ENCODE data around the gene SYNDIG1.

The SYNDIG1 gene

DNA sequence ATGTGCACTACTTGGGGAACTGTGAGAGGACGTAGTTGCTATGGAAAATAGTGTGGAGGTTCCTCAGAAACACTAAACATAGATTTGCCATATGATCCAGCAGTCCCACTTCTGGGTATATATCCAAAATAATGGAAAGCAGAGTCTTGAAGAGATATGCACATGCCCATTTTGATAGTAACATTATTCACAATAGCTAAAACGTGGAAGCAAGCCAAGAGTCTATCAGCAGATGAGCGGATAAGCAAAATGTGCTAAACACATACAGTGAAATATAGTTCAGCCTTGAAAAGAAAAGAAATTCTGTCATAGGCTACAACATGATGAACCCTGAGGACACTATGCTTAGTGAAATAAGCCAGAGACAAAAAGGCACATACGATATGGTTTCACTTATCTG lies 11.1 kb downstream of the SYNDIG1 start:
- no peak for DNase-seq
- in situ Hi-C loops (cut with HindIII; ENCODE audit: low pct_ligation_motif_present, low sequenced_read_pairs): no loop called here
- TF ChIP-seq, protein P1, sequence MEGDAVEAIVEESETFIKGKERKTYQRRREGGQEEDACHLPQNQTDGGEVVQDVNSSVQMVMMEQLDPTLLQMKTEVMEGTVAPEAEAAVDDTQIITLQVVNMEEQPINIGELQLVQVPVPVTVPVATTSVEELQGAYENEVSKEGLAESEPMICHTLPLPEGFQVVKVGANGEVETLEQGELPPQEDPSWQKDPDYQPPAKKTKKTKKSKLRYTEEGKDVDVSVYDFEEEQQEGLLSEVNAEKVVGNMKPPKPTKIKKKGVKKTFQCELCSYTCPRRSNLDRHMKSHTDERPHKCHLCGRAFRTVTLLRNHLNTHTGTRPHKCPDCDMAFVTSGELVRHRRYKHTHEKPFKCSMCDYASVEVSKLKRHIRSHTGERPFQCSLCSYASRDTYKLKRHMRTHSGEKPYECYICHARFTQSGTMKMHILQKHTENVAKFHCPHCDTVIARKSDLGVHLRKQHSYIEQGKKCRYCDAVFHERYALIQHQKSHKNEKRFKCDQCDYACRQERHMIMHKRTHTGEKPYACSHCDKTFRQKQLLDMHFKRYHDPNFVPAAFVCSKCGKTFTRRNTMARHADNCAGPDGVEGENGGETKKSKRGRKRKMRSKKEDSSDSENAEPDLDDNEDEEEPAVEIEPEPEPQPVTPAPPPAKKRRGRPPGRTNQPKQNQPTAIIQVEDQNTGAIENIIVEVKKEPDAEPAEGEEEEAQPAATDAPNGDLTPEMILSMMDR (IDR thresholded peaks at IDR 0.05; ENCODE audit: low read depth, low read length, missing control alignments): no peak
- Histone ChIP-seq H3K27me3 (replicated peaks) (no peaks in the 10 kb centered on the region), H3K36me3 (replicated peaks) (no peaks in the 10 kb centered on the region), H3K27ac (no peak overlapping the region), H3K4me3 (ENCODE audit: low read depth, low read length) (no peak overlapping the region)

DNA sequence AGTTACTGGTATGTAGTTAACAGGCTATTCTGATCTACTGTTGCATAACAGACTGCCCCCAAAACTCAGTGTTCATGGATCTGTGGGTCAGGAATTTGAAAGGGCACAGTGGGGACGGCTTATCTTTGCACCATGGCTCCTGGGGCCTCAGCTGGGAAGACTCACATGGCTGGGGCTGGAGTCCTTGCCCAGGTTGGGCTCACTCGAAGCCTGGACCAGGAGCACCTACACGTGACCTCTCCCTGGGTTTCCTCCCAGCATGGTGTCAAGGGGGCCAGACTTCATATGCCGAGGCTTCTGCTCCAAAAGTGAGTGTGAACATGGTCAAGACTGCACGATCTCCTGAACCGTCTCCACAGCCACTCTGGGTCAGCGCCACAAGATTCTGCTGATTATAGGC lies 11.7 kb downstream of the SYNDIG1 start:
- Histone ChIP-seq H3K36me3 (replicated peaks) (no peaks in the 10 kb centered on the region), H3K4me3 (ENCODE audit: low read depth, low read length) (no peak overlapping the region), H3K27ac (no peak overlapping the region), H3K27me3 (replicated peaks) (no peaks in the 10 kb centered on the region)
- DNase-seq: no peak
- in situ Hi-C loops (cut with HindIII; ENCODE audit: low pct_ligation_motif_present, low sequenced_read_pairs): no loop called here
- TF ChIP-seq, protein P1 (IDR thresholded peaks at IDR 0.05; ENCODE audit: low read depth, low read length, missing control alignments): no peak

DNA sequence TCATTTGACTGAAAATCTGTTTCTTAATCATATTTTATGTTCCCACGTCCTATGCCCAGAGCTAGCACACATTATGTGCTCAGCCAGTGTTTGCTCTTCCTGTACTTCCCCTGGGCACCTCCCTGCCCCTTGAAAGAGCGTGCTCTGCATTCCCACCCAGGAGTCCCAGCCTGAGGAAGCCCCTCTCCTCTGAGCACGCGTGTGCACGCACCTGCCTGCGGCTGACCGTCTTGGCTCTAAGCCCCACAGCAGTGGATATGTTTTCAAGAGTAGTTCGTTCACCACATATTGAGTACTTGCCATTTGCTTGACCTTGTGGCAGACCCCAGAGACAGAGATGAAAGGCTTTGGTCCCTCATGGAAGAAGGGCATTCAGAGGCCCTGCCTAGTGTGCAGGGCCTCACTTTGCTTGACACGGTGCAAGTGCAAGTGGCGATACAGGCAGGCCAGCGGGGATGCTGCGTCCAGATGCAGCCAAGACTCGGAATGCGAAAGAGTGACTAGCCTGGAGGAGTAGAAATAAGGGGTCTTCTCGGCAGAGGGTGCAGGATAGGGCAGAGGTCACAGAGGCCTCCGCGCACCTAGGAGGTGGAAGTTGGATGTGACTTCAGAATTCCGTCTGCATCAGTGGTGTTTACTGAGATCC lies 14.1 kb downstream of the SYNDIG1 start:
- Histone ChIP-seq H3K36me3 (replicated peaks) (no peaks in the 10 kb centered on the region), H3K27ac (no peak overlapping the region), H3K27me3 (replicated peaks) (no peaks in the 10 kb centered on the region), H3K4me3 (ENCODE audit: low read depth, low read length) (no peak overlapping the region)
- TF ChIP-seq, protein P1 (IDR thresholded peaks at IDR 0.05; ENCODE audit: low read depth, low read length, missing control alignments): no peak
- no peak for DNase-seq
- in situ Hi-C loops (cut with HindIII; ENCODE audit: low pct_ligation_motif_present, low sequenced_read_pairs): no loop called here

DNA sequence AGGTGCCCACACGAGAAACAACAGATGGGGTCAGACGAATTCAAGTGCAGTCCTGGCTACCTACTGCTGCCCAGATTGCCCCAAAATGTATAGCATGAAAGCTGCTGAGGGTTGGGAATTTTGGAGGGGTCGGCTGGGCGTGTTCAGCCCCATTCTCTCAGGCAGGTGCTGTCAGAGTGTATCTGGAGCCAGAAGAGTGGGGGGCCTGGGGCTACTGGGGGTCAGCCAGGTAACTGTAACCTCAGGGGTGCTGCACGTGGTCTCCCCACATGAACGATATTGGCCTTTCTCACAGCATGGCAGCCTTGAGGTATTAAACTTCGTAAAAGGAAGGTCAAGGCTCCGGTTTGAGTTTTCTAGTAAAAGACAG lies 14.6 kb downstream of the SYNDIG1 start:
- TF ChIP-seq, protein P1 (IDR thresholded peaks at IDR 0.05; ENCODE audit: low read depth, low read length, missing control alignments): no peak
- Histone ChIP-seq H3K36me3 (replicated peaks) (no peaks in the 10 kb centered on the region), H3K4me3 (ENCODE audit: low read depth, low read length) (no peak overlapping the region), H3K27me3 (replicated peaks) (no peaks in the 10 kb centered on the region), H3K27ac (no peak overlapping the region)
- in situ Hi-C loops (cut with HindIII; ENCODE audit: low pct_ligation_motif_present, low sequenced_read_pairs): no loop called here
- DNase-seq: no peak

DNA sequence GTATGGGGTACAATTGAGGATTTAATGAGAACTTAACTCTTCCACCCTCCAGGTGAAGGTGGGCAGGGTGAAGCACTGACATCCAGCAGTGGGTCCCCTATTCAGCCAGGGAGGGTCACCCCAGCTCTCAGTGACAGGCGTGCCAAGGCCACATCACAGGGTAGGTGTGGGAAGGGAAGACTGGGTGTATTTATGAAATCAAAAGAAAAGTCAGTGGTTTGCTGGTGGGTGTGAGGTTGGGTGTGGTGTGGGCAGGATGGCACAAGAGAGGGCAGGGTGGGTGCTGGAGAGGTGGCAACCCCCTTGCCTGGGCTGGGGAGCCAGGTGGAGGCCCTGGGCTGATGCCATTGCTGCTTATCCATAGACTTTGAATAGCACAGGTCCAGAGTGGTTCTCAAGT lies 16.6 kb downstream of the SYNDIG1 start:
- Histone ChIP-seq H3K27ac (no peak overlapping the region), H3K27me3 (replicated peaks) (no peaks in the 10 kb centered on the region), H3K4me3 (ENCODE audit: low read depth, low read length) (no peak overlapping the region), H3K36me3 (replicated peaks) (no peaks in the 10 kb centered on the region)
- TF ChIP-seq, protein P1 (IDR thresholded peaks at IDR 0.05; ENCODE audit: low read depth, low read length, missing control alignments): no peak
- in situ Hi-C loops (cut with HindIII; ENCODE audit: low pct_ligation_motif_present, low sequenced_read_pairs): no loop called here
- no peak for DNase-seq

DNA sequence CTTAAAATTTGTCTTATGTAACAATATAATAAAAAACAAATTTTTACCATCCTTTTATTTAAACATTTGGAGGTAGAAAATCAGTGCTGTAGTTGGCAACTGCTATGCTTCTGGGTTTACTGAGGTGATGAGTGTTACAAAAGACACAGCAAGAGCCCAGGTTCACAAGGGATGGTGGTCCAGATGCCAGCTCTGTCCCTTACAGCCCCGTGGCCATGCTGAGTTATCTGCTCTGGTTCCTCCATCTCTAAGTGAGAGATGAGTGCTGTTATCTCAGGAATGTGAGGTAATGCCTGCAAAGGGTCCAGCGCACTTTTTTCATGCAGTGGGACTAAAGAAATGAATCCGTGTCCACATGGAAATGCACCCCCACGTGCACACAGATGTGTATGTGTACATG lies 17.8 kb downstream of the SYNDIG1 start:
- no peak for DNase-seq
- no peak overlapping the region for H3K4me3 ChIP-seq (ENCODE audit: low read depth, low read length)
- TF ChIP-seq, protein P1 (IDR thresholded peaks at IDR 0.05; ENCODE audit: low read depth, low read length, missing control alignments): no peak
- no peaks in the 10 kb centered on the region for H3K27me3 ChIP-seq (replicated peaks)
- in situ Hi-C loops (cut with HindIII; ENCODE audit: low pct_ligation_motif_present, low sequenced_read_pairs): no loop called here
- H3K36me3 ChIP-seq (replicated peaks): no peaks in the 10 kb centered on the region
- no peak overlapping the region for H3K27ac ChIP-seq

All from brain microvascular endothelial cell (primary cell).